ENCODE measurements around the gene GP9. TPM values are rescaled to one million over a fixed set of nuclear protein-coding genes. Genes with fewer than 3 reads are reported as not detected.

The GP9 gene
- total RNA-seq, 1 donor from 2014 or later, result not detected

- peaks cover 6% of the 10 kb centered on the region for H3K4me1 Mint-ChIP-seq
- no peak for TF ChIP-seq CTCF (IDR thresholded peaks at IDR 0.05)
- ChIA-PET CTCF (interaction anchor here (0.8 to 5.3 kb wide), 17 partner anchors 36 to 271 kb away, joined by 3 to 135 read pairs (median 4); partner anchors contain the start of genes CFAP92, COPG1 and RAB43), POLR2A (interaction anchor here (0.9 to 2.5 kb wide), 5 partner anchors 25 to 264 kb away, joined by 3 to 33 read pairs (median 5); partner anchors contain the start of gene COPG1)
- peaks cover 23% of the 10 kb centered on the region for H3K27me3 Mint-ChIP-seq
- peaks cover 6% of the 10 kb centered on the region for H3K9me3 Mint-ChIP-seq
- no peak overlapping the region for H3K27ac Mint-ChIP-seq
- no peak overlapping the region for H3K4me3 Mint-ChIP-seq
- DNase-seq (no peak), ATAC-seq (ENCODE audit: low read depth) (no peak)
- intact Hi-C loops (cut with micrococcal nuclease), result loop anchor here (1.0 to 5.0 kb wide), 6 partner anchors 25 to 265 kb away; partner anchors contain the start of gene ISY1
- peaks cover 3% of the 10 kb centered on the region for H3K36me3 Mint-ChIP-seq (ENCODE audit: low read depth)
Measured at GRCh38 chr3:129052675-129053074, 7.9 kb upstream of the GP9 start.

GRCh38 chr3:129054605-129055104, 5.9 kb upstream of the GP9 start:
- POLR2A ChIA-PET, result no interaction called here
- CTCF ChIA-PET, result interaction anchor here (1.2 to 5.3 kb wide), 4 partner anchors 24 to 191 kb away, joined by 5 to 56 read pairs (median 16); partner anchors contain the start of gene RAB43
- Mint-ChIP-seq H3K4me3 (no peak overlapping the region), H3K36me3 (ENCODE audit: low read depth) (no peaks in the 10 kb centered on the region), H3K27me3 (peaks cover 21% of the 10 kb centered on the region), H3K4me1 (peaks cover 10% of the 10 kb centered on the region), H3K27ac (no peak overlapping the region), H3K9me3 (no peaks in the 10 kb centered on the region)
- ATAC-seq (ENCODE audit: low read depth), result no peak
- intact Hi-C loops (cut with micrococcal nuclease), result loop anchor here (5.0 kb wide), 1 partner anchor 263 kb away; a partner anchor contains a TSS
- no peak for TF ChIP-seq CTCF (IDR thresholded peaks at IDR 0.05)
- DNase-seq, result no peak

GRCh38 chr3:129056451-129057173, 4.0 kb upstream of the GP9 start:
- TF ChIP-seq CTCF (IDR thresholded peaks at IDR 0.05), result no peak
- H3K27me3 Mint-ChIP-seq, result peaks cover 31% of the 10 kb centered on the region
- ATAC-seq (ENCODE audit: low read depth) (no peak), DNase-seq (no peak)
- POLR2A ChIA-PET, result no interaction called here
- no peaks in the 10 kb centered on the region for H3K9me3 Mint-ChIP-seq
- H3K4me1 Mint-ChIP-seq, result peaks cover 10% of the 10 kb centered on the region
- no peaks in the 10 kb centered on the region for H3K36me3 Mint-ChIP-seq (ENCODE audit: low read depth)
- CTCF ChIA-PET, result interaction anchor here (0.7 kb wide), 1 partner anchor 190 kb away, joined by 4 read pairs; no protein-coding TSS in a partner anchor
- intact Hi-C loops (cut with micrococcal nuclease), result no loop called here
- no peak overlapping the region for H3K4me3 Mint-ChIP-seq
- no peak overlapping the region for H3K27ac Mint-ChIP-seq

- TF ChIP-seq CTCF (IDR thresholded peaks at IDR 0.05), result no peak
- no peak overlapping the region for H3K4me3 Mint-ChIP-seq
- H3K9me3 Mint-ChIP-seq, result no peaks in the 10 kb centered on the region
- H3K4me1 Mint-ChIP-seq, result peaks cover 10% of the 10 kb centered on the region
- ChIA-PET CTCF (interaction anchor here (0.7 kb wide), 1 partner anchor 189 kb away, joined by 4 read pairs; no protein-coding TSS in a partner anchor), POLR2A (no interaction called here)
- intact Hi-C loops (cut with micrococcal nuclease), result no loop called here
- no peak for DNase-seq
- no peaks in the 10 kb centered on the region for H3K36me3 Mint-ChIP-seq (ENCODE audit: low read depth)
- H3K27me3 Mint-ChIP-seq, result peaks cover 31% of the 10 kb centered on the region
- ATAC-seq (ENCODE audit: low read depth), result no peak
- no peak overlapping the region for H3K27ac Mint-ChIP-seq
Measured at GRCh38 chr3:129057249-129057648, 3.3 kb upstream of the GP9 start.

- ChIA-PET POLR2A (no interaction called here), CTCF (no interaction called here)
- Mint-ChIP-seq H3K27me3 (peaks cover 36% of the 10 kb centered on the region), H3K4me1 (peaks cover 6% of the 10 kb centered on the region), H3K36me3 (ENCODE audit: low read depth) (no peaks in the 10 kb centered on the region), H3K4me3 (no peak overlapping the region), H3K9me3 (no peaks in the 10 kb centered on the region), H3K27ac (no peak overlapping the region)
- no peak for TF ChIP-seq CTCF (IDR thresholded peaks at IDR 0.05)
- intact Hi-C loops (cut with micrococcal nuclease), result no loop called here
- ATAC-seq (ENCODE audit: low read depth) (peak; percentile 47), DNase-seq (no peak)
Measured at GRCh38 chr3:129058441-129059200, 2.0 kb upstream of the GP9 start.
